K562 (cell line): Measurements from ENCODE around the gene BNIP5. TPM values are rescaled to one million over a fixed set of nuclear protein-coding genes. Genes with fewer than 3 reads are reported as not detected.

ENCODE experiments used
- CTBP1 ChIP-seq: fragments of 450-650 bp; IDR thresholded peaks from 2 replicates; pipeline ENCODE4 v1.6.1; 2016; ENCODE audit warnings: borderline replicate concordance
- PRDM10 ChIP-seq: fragments of 450-650 bp; IDR thresholded peaks from 2 replicates; pipeline ENCODE4 v1.6.1; 2018; ENCODE audit not compliant: partially characterized antibody
- YY1 ChIP-seq, 3 experiments: IDR thresholded peaks; 2 replicates each; pipeline ENCODE4 v1.6.1; 2011; ENCODE audit warnings: low read length in 2 of 3, mild to moderate bottlenecking in 2 of 3, moderate library complexity in 2 of 3, borderline replicate concordance in 1 of 3, control low read depth in 1 of 3, low read depth in 1 of 3; ENCODE audit not compliant: insufficient read depth in 3 of 3, insufficient replicate concordance in 2 of 3, control insufficient read depth in 1 of 3, insufficient read length in 1 of 3; ENCODE audit errors: extremely low read depth in 1 of 3
- ZNF224 ChIP-seq: sonication (generic); formaldehyde crosslinking; IDR thresholded peaks from 2 replicates; pipeline ENCODE4 v1.8.0; 2022; ENCODE audit warnings: mild to moderate bottlenecking, missing genetic modification reagents
- ZNF316 ChIP-seq: fragments of 450-650 bp; IDR thresholded peaks from 2 replicates; pipeline ENCODE4 v1.6.1; 2016
- ZNF79 ChIP-seq: fragments of 250-450 bp; sonication (Bioruptor Pico); IDR thresholded peaks from 2 replicates; pipeline ENCODE4 v1.4.0; 2020; ENCODE audit warnings: low read depth, mild to moderate bottlenecking, moderate library complexity
- polyA plus RNA-seq, 8 experiments: library from polyadenylated mRNA; depleted of rRNA in 4 of 8; stranded (reverse) in 5 of 8; unstranded in 3 of 8; fragments of >200 nt; fragmentation: Nextera tagmentation in 2 of 8; fragmentation: Illumina TruSeq in 1 of 8; extraction: Ambion mirVana in 2 of 8; extraction: Trizol in 1 of 8; gene quantifications; 2 replicates each; pipeline versions ENCODE4 v1.2.1 to v1.2.3, GENCODE V29; 2011 to 2014; ENCODE audit warnings: inconsistent platforms in 1 of 8, missing spikeins in 1 of 8
- total RNA-seq, 7 experiments: library from RNA; depleted of rRNA in 6 of 7; stranded (reverse); fragments of >200 nt in 6 of 7; fragmentation: Illumina TruSeq in 2 of 7; extraction: Trizol in 2 of 7; gene quantifications; 2 replicates each; pipeline versions ENCODE4 v1.2.1 to v1.2.3, GENCODE V29; 2011 to 2021; ENCODE audit warnings: low replicate concordance in 1 of 7

BNIP5 gene
- total and polyA plus RNA-seq, 9 of the 15 experiments (the other 6 are each of a cell fraction or from before 2014, with no cell fraction given), result not detected

DNA sequence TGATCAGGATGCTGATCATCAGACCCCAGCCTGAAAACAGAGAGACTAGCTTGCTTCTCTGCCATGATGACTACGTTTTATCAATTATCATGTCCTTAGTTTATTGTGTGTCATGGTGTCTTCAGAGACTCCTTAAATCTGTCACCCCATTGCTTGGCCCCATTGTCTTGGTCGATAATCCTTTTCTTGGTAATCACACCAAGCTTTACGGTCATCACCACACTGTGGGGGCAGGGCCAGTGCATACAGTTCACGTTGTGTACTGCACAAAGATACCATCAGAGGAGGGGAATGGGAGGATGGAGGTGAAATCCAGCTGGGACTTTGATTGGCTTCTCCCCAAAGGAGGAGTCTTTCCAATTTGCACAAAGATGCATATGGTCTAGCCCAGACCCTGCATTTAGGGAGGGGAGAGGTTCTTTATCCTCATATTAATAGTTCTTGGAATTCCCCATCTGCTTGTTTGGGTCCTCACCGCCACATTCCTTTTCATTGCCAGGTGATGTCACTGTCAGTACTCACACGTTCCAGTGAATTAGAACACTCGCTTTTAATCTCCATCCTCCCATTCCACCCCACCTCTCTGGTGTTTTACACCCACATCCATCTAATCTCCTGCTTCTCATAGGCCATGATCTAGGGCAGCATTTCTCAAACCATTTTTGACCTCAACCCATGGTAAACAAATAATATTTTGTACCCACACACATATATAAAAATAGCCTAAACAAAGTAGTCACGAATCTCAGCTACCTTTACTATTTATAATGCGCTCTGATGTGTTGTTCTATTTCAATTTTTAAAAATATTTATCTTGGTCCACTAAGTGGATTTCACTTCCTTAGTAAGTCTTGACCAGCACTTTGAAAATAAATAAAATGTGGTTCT is 45.1 kb upstream of the BNIP5 start (continued):
- TF ChIP-seq YY1 (IDR thresholded peaks at IDR 0.05; ENCODE audit: borderline replicate concordance in 1 of 3, control insufficient read depth in 1 of 3, extremely low read depth in 1 of 3, insufficient read depth in 3 of 3, insufficient read length in 1 of 3, insufficient replicate concordance in 2 of 3, low read depth in 1 of 3, low read length in 2 of 3) (no peak), ZNF79 (no peak), CTBP1 (peak; percentile 15; the same call in 1 of the 2 replicates), ZNF316 (no peak), ZNF224 (no peak), PRDM10 (peak; percentile 25)
